Aorta (tissue), 5 donors: ENCODE results near the gene PPP6R1. TPM values are rescaled to one million over a fixed set of nuclear protein-coding genes. Genes with fewer than 3 reads are reported as not detected.
"Not testable (repeated sequence)": the region's sequence is repeated elsewhere in the genome, so short reads cannot be mapped to it uniquely, and the experiment has no call there.

Experiments used
- ATAC-seq: fragments of 200-7000 bp; cut with Tn5 transposase; one replicate; pipeline ENCODE4 v1.9.1; 2022; ENCODE audit warnings: moderate library complexity; ENCODE audit not compliant: low FRiP score
- DNase-seq, 2 donors: peaks; one replicate each; pipeline ENCODE4 v3.0.0-alpha.2; 2020
- H3K27ac ChIP-seq, 2 donors: one replicate each; pipeline ENCODE4 v1.5.1; 2013; ENCODE audit warnings: low read length in 2 of 2, mild to moderate bottlenecking in 2 of 2, moderate library complexity in 2 of 2, control low read depth in 1 of 2, inconsistent platforms in 1 of 2, low read depth in 1 of 2
- H3K27me3 ChIP-seq, 2 donors: one replicate each; pipeline ENCODE4 v1.6.1; 2013; ENCODE audit warnings: control low read depth in 1 of 2, low read length in 1 of 2, mild to moderate bottlenecking in 1 of 2, moderate library complexity in 1 of 2; ENCODE audit not compliant: insufficient read depth in 2 of 2, control insufficient read depth in 1 of 2
- H3K36me3 ChIP-seq, 2 donors: one replicate each; pipeline ENCODE4 v1.6.1; 2013; ENCODE audit warnings: control low read depth in 1 of 2, low read length in 1 of 2, mild to moderate bottlenecking in 1 of 2; ENCODE audit not compliant: insufficient read depth in 2 of 2, control insufficient read depth in 1 of 2
- H3K4me1 ChIP-seq, 2 donors: one replicate each; pipeline ENCODE4 v1.6.1; 2013; ENCODE audit warnings: low read length in 2 of 2, control low read depth in 1 of 2, mild to moderate bottlenecking in 1 of 2, moderate library complexity in 1 of 2; ENCODE audit not compliant: insufficient read depth in 2 of 2, control insufficient read depth in 1 of 2
- H3K4me3 ChIP-seq, 2 donors: one replicate each; pipeline ENCODE4 v1.5.1; 2013; ENCODE audit warnings: low read length in 2 of 2, control low read depth in 1 of 2, mild to moderate bottlenecking in 1 of 2
- H3K9me3 ChIP-seq: one replicate; pipeline ENCODE4 v1.6.1; 2013; ENCODE audit warnings: mild to moderate bottlenecking, low read length; ENCODE audit not compliant: control insufficient read depth
- WGBS, 2 donors: extraction: QIAGEN DNeasy Blood & Tissue Kit; methylation state at CpG; one replicate each; pipeline ENCODE4 v1.1.7; 2013; 5-methylcytosine and 5-hydroxymethylcytosine counted together
- intact Hi-C, 2 donors: fragments of 100-400 bp; cut with DNase I; formaldehyde crosslinking; loops; one replicate each; pipeline versions ENCODE4 v1.14.2 to v1.15.0; 2022
- polyA plus RNA-seq, 2 donors: library from polyadenylated mRNA; stranded (reverse); fragments of 200-250 nt; gene quantifications; one replicate each; pipeline ENCODE4 v1.2.3, GENCODE V29; 2013
- total RNA-seq, 2 donors: library from RNA; stranded (reverse); fragmentation: NEBNext Ultra II Directional; extraction: Animal tissue kit (Norgen Biotek cat#: 25700); gene quantifications; one replicate each; pipeline ENCODE4 v1.2.1, GENCODE V29; 2021
- donor health status: healthy with polysubstance abuse.
- donor health status: Bipolar disorder and iron deficiency.
- donor health status: DM: no; HTN: no; CAD: no.
- donor health status: DM: no; HTN: no; CAD: no.
- donor health status: DM: yes; HTN: yes; CAD: no.

The PPP6R1 gene
- total and polyA plus RNA-seq, 4 donors: 15.2 to 55.4 (median 36.6) TPM

DNA sequence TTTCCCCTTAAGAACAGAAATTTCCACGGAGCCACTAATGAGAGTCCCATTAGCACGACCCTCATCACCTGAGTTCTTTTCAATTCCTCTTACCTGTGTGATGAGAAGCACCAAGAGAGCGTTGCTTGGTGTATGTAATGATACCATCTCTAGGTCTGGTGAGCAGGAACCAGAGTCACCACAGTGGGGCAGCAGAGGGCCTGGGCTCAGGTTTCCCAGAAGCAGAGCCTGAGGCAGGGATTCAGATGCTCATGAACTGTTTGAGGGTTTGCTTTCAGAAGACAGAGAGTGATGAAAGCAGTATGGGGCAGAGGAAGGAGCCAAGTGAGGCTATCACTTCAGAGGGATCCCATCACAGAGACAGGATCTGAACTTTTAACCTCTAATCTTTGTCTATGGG, 46.4 kb downstream of the PPP6R1 start:
- no peak for DNase-seq
- no peak overlapping the region for H3K27ac ChIP-seq
- H3K9me3 ChIP-seq: peaks cover 6% of the 10 kb centered on the region
- no peaks in the 10 kb centered on the region for H3K27me3 ChIP-seq
- ATAC-seq: no peak
- H3K4me3 ChIP-seq: no peak overlapping the region
- intact Hi-C loops: no loop called here
- H3K4me1 ChIP-seq: no peaks in the 10 kb centered on the region
- WGBS, 2 donors: 85 to 86% methylated on average over 3 of the region's 3 CpGs
- H3K36me3 ChIP-seq: no peaks in the 10 kb centered on the region

GRCh38 chr19:55209693-55210472, 48.9 kb downstream of the PPP6R1 start:
- DNase-seq (no peak), ATAC-seq (no peak)
- no peaks in the 10 kb centered on the region for H3K4me1 ChIP-seq
- no peak overlapping the region for H3K4me3 ChIP-seq
- 62% methylated on average over 17 of the region's 17 CpGs for WGBS, 2 donors
- H3K36me3 ChIP-seq: no peaks in the 10 kb centered on the region
- H3K27me3 ChIP-seq: no peaks in the 10 kb centered on the region
- intact Hi-C loops: no loop called here
- H3K9me3 ChIP-seq: peaks cover 5% of the 10 kb centered on the region
- no peak overlapping the region for H3K27ac ChIP-seq

DNA sequence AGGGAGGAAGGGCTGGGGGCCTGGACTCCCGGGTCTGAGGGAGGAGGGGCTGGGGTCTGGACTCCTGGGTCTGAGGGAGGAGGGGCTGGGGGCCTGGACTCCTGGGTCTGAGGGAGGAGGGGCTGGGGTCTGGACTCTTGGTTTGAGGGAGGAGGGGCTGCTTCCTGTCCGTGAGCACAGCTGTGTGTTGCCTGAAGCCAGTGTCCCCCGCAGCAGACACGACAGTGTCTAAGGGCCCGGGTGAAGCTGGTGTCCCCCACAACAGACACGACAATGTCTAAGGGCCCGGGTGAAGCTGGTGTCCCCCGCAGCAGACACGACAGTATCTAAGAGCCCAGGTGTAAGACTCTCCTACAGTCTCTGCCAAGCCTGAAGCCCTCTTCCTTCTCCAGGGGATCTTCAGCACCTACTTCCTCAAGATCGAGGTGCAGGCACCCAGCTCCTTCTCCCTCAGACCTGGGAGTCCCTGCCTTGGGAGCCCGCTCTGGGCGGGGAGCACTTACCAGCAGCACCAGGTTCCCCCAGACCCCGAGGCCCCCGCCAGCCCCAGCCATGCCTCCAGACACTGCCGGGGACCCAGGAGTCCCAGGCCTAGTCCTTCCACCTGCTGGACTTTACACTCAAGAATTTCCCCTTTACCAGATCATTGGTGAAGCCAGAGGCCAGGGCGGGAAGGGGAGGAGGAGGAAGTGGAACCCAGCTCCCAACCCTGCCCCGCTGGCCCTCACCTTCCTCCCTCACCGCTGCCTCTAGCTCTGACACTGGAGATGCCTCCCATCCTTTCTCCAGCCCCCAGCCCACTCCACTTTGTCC, 49.7 kb downstream of the PPP6R1 start, which contains the start of gene PTPRH:
Gene PTPRH, minus strand, starts transcription at position 622 of the 813 bp plus-strand sequence. Its CDS starts 68 bp downstream, at position 554.
- Histone ChIP-seq H3K27ac (no peak within 1 kb of the TSS), H3K4me3 (no peak within 1 kb of the TSS), H3K9me3 (peaks cover 5% of the 10 kb centered on the region), H3K27me3 (no peaks in the 10 kb centered on the region), H3K36me3 (no peaks in the 10 kb centered on the region), H3K4me1 (no peaks in the 10 kb centered on the region)
- WGBS, 2 donors: 58 to 60% methylated on average over 17 of the region's 18 CpGs
- intact Hi-C loops: no loop called here
- ATAC-seq (no peak), DNase-seq (no peak)

GRCh38 chr19:55206664-55207500, 51.9 kb downstream of the PPP6R1 start:
- no peak overlapping the region for H3K4me3 ChIP-seq
- 31 to 32% methylated on average over 29 of the region's 29 CpGs for WGBS, 2 donors
- DNase-seq (peak; percentile 84 to 91), ATAC-seq (peak; percentile 85)
- no peak overlapping the region for H3K27ac ChIP-seq
- H3K36me3 ChIP-seq: no peaks in the 10 kb centered on the region
- intact Hi-C loops: no loop called here
- H3K27me3 ChIP-seq: no peaks in the 10 kb centered on the region
- no peaks in the 10 kb centered on the region for H3K4me1 ChIP-seq
- no peaks in the 10 kb centered on the region for H3K9me3 ChIP-seq

- H3K27me3 ChIP-seq, H3K9me3 ChIP-seq, intact Hi-C loops, H3K27ac ChIP-seq, H3K4me1 ChIP-seq, DNase-seq, ATAC-seq, H3K36me3 ChIP-seq, H3K4me3 ChIP-seq: not testable (repeated sequence)
- 66 to 74% methylated on average over 10 of the region's 10 CpGs for WGBS, 2 donors
Observed at GRCh38 chr19:55202199-55202598, 56.6 kb downstream of the PPP6R1 start.

GRCh38 chr19:55199620-55200204, 59.1 kb downstream of the PPP6R1 start:
- Histone ChIP-seq H3K36me3 (no peaks in the 10 kb centered on the region), H3K27me3 (no peaks in the 10 kb centered on the region), H3K4me1 (no peaks in the 10 kb centered on the region), H3K9me3 (no peaks in the 10 kb centered on the region), H3K4me3 (no peak overlapping the region), H3K27ac (no peak overlapping the region)
- ATAC-seq (no peak), DNase-seq (no peak)
- 53 to 56% methylated on average over 5 of the region's 5 CpGs for WGBS, 2 donors
- intact Hi-C loops: no loop called here

DNA sequence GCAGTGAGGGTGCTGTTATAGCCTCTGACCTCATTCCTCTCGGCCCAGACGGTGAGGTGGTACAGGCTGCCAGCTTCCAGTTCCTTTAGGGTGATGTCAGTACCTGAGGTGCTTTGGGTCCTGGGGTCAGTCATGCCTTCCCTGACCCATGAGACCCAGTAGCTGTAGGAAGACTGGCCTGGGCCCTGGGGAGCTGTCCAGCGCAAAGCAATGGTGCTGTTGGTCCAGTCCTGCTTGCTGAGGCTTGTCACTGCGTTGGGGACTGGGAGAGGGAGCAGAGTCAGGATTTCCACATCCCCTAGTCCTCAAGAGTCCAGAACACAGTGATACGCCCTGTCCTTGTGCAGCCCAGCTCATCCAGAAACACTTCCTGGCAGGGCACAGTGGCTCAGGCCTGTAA, 60.2 kb downstream of the PPP6R1 start:
- H3K4me1 ChIP-seq: no peaks in the 10 kb centered on the region
- H3K9me3 ChIP-seq: no peaks in the 10 kb centered on the region
- 45% methylated on average over 5 of the region's 5 CpGs for WGBS, 2 donors
- no peaks in the 10 kb centered on the region for H3K36me3 ChIP-seq
- H3K27ac ChIP-seq: no peak overlapping the region
- no peak for ATAC-seq
- no peaks in the 10 kb centered on the region for H3K27me3 ChIP-seq
- no peak overlapping the region for H3K4me3 ChIP-seq
- intact Hi-C loops: no loop called here
- DNase-seq: no peak

GRCh38 chr19:55197528-55197927, 61.3 kb downstream of the PPP6R1 start:
- DNase-seq (no peak), ATAC-seq (no peak)
- Histone ChIP-seq H3K27me3 (no peaks in the 10 kb centered on the region), H3K27ac (no peak overlapping the region), H3K4me1 (no peaks in the 10 kb centered on the region), H3K36me3 (no peaks in the 10 kb centered on the region), H3K4me3 (no peak overlapping the region), H3K9me3 (no peaks in the 10 kb centered on the region)
- intact Hi-C loops: no loop called here
- 50 to 56% methylated on average over 4 of the region's 4 CpGs for WGBS, 2 donors
